Thyroid gland (tissue), 4 donors: ENCODE data around the gene PCYT2.

Source experiments
- POLR2A ChIP-seq, 2 donors: fragments of 450-650 bp; IDR thresholded peaks; one replicate each; pipeline ENCODE4 v1.6.1; 2017; ENCODE audit warnings: antibody characterized with exemption in 2 of 2, mild to moderate bottlenecking in 2 of 2, moderate library complexity in 1 of 2
- TF ChIP-seq, protein P1 (sequence below), 6 experiments: fragments of 200-600 bp in 3 of 6; fragments of 450-650 bp in 3 of 6; sonication (generic) in 3 of 6; IDR thresholded peaks; one replicate each; pipeline ENCODE4 v1.5.1; 2016 to 2019; ENCODE audit warnings: antibody characterized with exemption in 6 of 6, mild to moderate bottlenecking in 2 of 6, inconsistent platforms in 1 of 6, moderate library complexity in 1 of 6

DNA sequence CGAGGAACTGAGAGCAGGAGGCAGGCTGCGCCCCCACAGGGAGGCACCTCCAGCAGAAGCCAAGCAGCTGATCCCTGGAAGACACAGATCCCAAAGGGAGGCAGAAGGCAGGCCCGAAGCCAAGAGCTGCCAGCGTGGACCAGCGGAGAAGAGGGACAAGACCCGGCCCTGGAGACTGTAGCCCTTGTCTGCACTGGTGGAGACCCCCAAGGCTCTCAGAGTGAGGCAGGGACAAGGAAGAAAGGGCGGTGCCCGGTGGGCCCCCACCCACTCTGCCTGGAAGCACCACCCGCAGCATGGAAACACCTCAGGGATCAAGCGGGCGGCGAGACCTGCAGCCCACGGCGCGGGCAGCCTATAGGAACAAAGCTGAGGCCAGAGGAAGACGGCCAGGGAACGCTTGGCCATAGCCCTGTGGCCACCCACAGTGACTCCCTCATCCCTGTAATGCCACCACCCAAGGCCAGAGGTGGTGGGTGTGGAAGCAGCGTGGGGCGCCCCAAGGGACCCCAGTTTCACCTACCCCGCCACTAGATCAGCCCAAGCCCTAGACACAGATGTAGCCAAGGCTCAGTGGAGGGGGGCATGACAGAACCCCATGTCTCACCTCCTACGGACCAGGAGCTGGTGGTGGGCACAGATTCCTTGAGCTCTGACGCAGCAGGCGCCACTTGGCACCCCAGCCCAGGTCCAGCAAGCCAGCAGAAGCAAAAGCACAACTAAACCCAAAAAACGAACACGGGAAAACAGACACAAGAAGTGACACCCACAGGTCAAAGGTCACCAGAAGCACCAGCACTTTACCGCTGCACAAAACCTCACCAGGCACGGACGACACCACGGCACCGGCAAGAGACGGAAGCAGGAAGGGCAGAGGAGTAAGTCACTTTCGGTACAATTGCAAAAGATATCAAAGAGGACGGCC lies 9.7 kb upstream of the PCYT2 start:
- TF ChIP-seq, protein P1, sequence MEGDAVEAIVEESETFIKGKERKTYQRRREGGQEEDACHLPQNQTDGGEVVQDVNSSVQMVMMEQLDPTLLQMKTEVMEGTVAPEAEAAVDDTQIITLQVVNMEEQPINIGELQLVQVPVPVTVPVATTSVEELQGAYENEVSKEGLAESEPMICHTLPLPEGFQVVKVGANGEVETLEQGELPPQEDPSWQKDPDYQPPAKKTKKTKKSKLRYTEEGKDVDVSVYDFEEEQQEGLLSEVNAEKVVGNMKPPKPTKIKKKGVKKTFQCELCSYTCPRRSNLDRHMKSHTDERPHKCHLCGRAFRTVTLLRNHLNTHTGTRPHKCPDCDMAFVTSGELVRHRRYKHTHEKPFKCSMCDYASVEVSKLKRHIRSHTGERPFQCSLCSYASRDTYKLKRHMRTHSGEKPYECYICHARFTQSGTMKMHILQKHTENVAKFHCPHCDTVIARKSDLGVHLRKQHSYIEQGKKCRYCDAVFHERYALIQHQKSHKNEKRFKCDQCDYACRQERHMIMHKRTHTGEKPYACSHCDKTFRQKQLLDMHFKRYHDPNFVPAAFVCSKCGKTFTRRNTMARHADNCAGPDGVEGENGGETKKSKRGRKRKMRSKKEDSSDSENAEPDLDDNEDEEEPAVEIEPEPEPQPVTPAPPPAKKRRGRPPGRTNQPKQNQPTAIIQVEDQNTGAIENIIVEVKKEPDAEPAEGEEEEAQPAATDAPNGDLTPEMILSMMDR (IDR thresholded peaks at IDR 0.05): no peak
- no peak for TF ChIP-seq POLR2A (IDR thresholded peaks at IDR 0.05)
